Ectodermal cell (in vitro differentiated cells): ENCODE data around the gene SLC24A4.

Experiments
- H3K27ac ChIP-seq: 2 replicates; pipeline ENCODE4 v1.7.0; 2013; ENCODE audit warnings: mild to moderate bottlenecking, low read depth, low read length; ENCODE audit not compliant: insufficient read depth, poor library complexity, severe bottlenecking
- H3K27me3 ChIP-seq: 2 replicates; pipeline ENCODE4 v1.7.0; 2013; ENCODE audit warnings: mild to moderate bottlenecking, low read length; ENCODE audit not compliant: insufficient read depth, control insufficient read depth, poor library complexity, severe bottlenecking
- H3K36me3 ChIP-seq: one replicate; pipeline ENCODE4 v1.7.0; 2013; ENCODE audit warnings: low read length; ENCODE audit not compliant: control insufficient read depth, insufficient read depth
- H3K4me1 ChIP-seq: one replicate; pipeline ENCODE4 v1.7.0; 2013; ENCODE audit warnings: low read length; ENCODE audit not compliant: control insufficient read depth, insufficient read depth
- H3K4me3 ChIP-seq: 2 replicates; pipeline ENCODE4 v1.7.0; 2013; ENCODE audit warnings: low read depth, low read length, control low read depth; ENCODE audit not compliant: insufficient read depth
- H3K9me3 ChIP-seq: 2 replicates; pipeline ENCODE4 v1.7.0; 2013; ENCODE audit warnings: mild to moderate bottlenecking, low read length, moderate library complexity; ENCODE audit not compliant: control insufficient read depth
- WGBS, 2 experiments: methylation state at CpG; one replicate each; pipeline ENCODE4 v1.1.7; 2013; ENCODE audit warnings: missing lambda C conversion rate in 2 of 2; 5-methylcytosine and 5-hydroxymethylcytosine counted together

Gene SLC24A4

GRCh38 chr14:92514844-92515514, 192.0 kb downstream of the SLC24A4 start:
- Histone ChIP-seq H3K4me3 (peak overlapping the region; percentile 39), H3K27ac (no peak overlapping the region), H3K36me3 (no peaks in the 10 kb centered on the region), H3K9me3 (no peaks in the 10 kb centered on the region), H3K4me1 (no peaks in the 10 kb centered on the region), H3K27me3 (peaks cover 51% of the 10 kb centered on the region)
- 75 to 77% methylated on average over 14 to 15 of the region's 15 CpGs for WGBS, 2 experiments

- 93 to 96% methylated on average over 5 of the region's 5 CpGs for WGBS, 2 experiments
Measured at GRCh38 chr14:92515546-92516343, 192.8 kb downstream of the SLC24A4 start.

GRCh38 chr14:92516344-92516965, 193.5 kb downstream of the SLC24A4 start:
- H3K27ac ChIP-seq, result no peak overlapping the region
- no peaks in the 10 kb centered on the region for H3K36me3 ChIP-seq
- H3K4me1 ChIP-seq, result no peaks in the 10 kb centered on the region
- 86 to 91% methylated on average over 4 of the region's 4 CpGs for WGBS, 2 experiments
- peaks cover 51% of the 10 kb centered on the region for H3K27me3 ChIP-seq
- H3K4me3 ChIP-seq, result no peak overlapping the region
- no peaks in the 10 kb centered on the region for H3K9me3 ChIP-seq

More at GRCh38 chr14:92515546-92516343, 192.8 kb downstream of the SLC24A4 start:
- no peaks in the 10 kb centered on the region for H3K4me1 ChIP-seq
- peaks cover 51% of the 10 kb centered on the region for H3K27me3 ChIP-seq
- no peaks in the 10 kb centered on the region for H3K36me3 ChIP-seq
- H3K9me3 ChIP-seq, result no peaks in the 10 kb centered on the region
- H3K4me3 ChIP-seq, result no peak overlapping the region
- H3K27ac ChIP-seq, result no peak overlapping the region

- H3K4me1 ChIP-seq, result no peaks in the 10 kb centered on the region
- H3K27ac ChIP-seq, result no peak overlapping the region
- H3K27me3 ChIP-seq, result peaks cover 51% of the 10 kb centered on the region
- H3K9me3 ChIP-seq, result no peaks in the 10 kb centered on the region
- no peaks in the 10 kb centered on the region for H3K36me3 ChIP-seq
- H3K4me3 ChIP-seq, result no peak overlapping the region
- WGBS, 2 experiments, result 91 to 93% methylated on average over 5 of the region's 5 CpGs
Measured at GRCh38 chr14:92516966-92517506, 194.1 kb downstream of the SLC24A4 start.

- Histone ChIP-seq H3K27ac (no peak overlapping the region), H3K36me3 (no peaks in the 10 kb centered on the region), H3K4me1 (no peaks in the 10 kb centered on the region), H3K4me3 (no peak overlapping the region), H3K9me3 (no peaks in the 10 kb centered on the region), H3K27me3 (peaks cover 47% of the 10 kb centered on the region)
- WGBS, 2 experiments, result 82 to 88% methylated on average over 2 of the region's 2 CpGs
Measured at GRCh38 chr14:92517761-92518160, 194.8 kb downstream of the SLC24A4 start.

- WGBS, 2 experiments, result 92% methylated on average over 20 of the region's 20 CpGs
- Histone ChIP-seq H3K27me3 (peaks cover 30% of the 10 kb centered on the region), H3K4me1 (no peaks in the 10 kb centered on the region), H3K27ac (no peak overlapping the region), H3K36me3 (no peaks in the 10 kb centered on the region), H3K9me3 (no peaks in the 10 kb centered on the region), H3K4me3 (no peak overlapping the region)
Measured at GRCh38 chr14:92519246-92520101, 196.5 kb downstream of the SLC24A4 start.

- Histone ChIP-seq H3K27me3 (peaks cover 21% of the 10 kb centered on the region), H3K27ac (no peak overlapping the region), H3K4me3 (no peak overlapping the region), H3K36me3 (no peaks in the 10 kb centered on the region), H3K9me3 (no peaks in the 10 kb centered on the region), H3K4me1 (no peaks in the 10 kb centered on the region)
- WGBS, 2 experiments, result 89 to 90% methylated on average over 17 of the region's 17 CpGs
Measured at GRCh38 chr14:92520102-92521057, 197.4 kb downstream of the SLC24A4 start.

GRCh38 chr14:92521058-92521415, 198.1 kb downstream of the SLC24A4 start:
- Histone ChIP-seq H3K4me3 (no peak overlapping the region), H3K36me3 (no peaks in the 10 kb centered on the region), H3K27ac (no peak overlapping the region), H3K4me1 (no peaks in the 10 kb centered on the region), H3K27me3 (peaks cover 14% of the 10 kb centered on the region), H3K9me3 (no peaks in the 10 kb centered on the region)
- WGBS, 2 experiments, result 89 to 92% methylated on average over 2 of the region's 2 CpGs

GRCh38 chr14:92523752-92524151, 200.8 kb downstream of the SLC24A4 start:
- Histone ChIP-seq H3K4me3 (no peak overlapping the region), H3K27me3 (no peaks in the 10 kb centered on the region), H3K27ac (no peak overlapping the region), H3K4me1 (no peaks in the 10 kb centered on the region), H3K36me3 (no peaks in the 10 kb centered on the region), H3K9me3 (no peaks in the 10 kb centered on the region)
- 90% methylated on average over 6 of the region's 6 CpGs for WGBS, 2 experiments
